Measurements from ENCODE around the gene JMJD7.

The JMJD7 gene

DNA sequence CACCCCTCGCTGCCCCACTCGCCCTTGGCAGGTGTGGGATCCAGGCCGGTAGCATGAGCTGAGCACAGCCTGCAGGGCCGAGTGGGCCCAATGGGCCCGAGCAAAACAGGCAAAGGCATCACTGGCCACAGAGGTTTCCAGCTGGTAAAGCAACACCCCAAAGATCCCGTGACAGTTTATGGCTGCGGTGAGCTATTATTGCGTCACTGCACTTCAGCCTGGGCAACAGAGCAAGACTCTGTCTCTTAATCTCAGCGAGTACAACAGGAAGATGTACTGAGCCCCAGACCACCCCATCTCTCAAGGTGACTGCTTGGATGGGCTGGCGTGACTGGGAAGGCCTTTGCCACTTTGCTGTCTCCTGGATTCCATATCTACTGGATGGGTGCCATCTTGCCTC lies 4.3 kb downstream of the JMJD7 start:
- Histone ChIP-seq H4K20me1 (ENCODE audit: insufficient read depth, low read length) (peaks cover 8% of the 10 kb centered on the region; the same call in 1 of the 2 replicates), H3K79me2 (ENCODE audit: insufficient read depth, low read length) (0 out of 2 replicates have a peak, but pooled peaks cover 3% of the 10 kb centered on the region), H3K27me3 (ENCODE audit: insufficient read depth, low read length, poor library complexity) (no peaks in the 10 kb centered on the region), H3K9ac (ENCODE audit: low read depth, low read length) (no peak overlapping the region), H3K36me3 (ENCODE audit: insufficient read depth, low read length) (peaks cover 7% of the 10 kb centered on the region; the same call in 1 of the 2 replicates), H2AFZ (ENCODE audit: low read depth, low read length) (no peak overlapping the region), H3K27ac (ENCODE audit: low read length) (no peak overlapping the region), H3K4me3 (ENCODE audit: low read depth in 1 of 2, low read length in 2 of 2) (no peak overlapping the region), H3K4me2 (ENCODE audit: insufficient read depth, low read length) (no peak overlapping the region), H3K9me3 (ENCODE audit: insufficient read depth, low read length, severe bottlenecking) (no peaks in the 10 kb centered on the region), H3K4me1 (ENCODE audit: insufficient read depth, low read length) (peaks cover 51% of the 10 kb centered on the region)
- no peak for DNase-seq
- no peak for ATAC-seq (ENCODE audit: insufficient read depth, low read depth)
- no peak for TF ChIP-seq EZH2 (IDR thresholded peaks at IDR 0.05; ENCODE audit: borderline replicate concordance, low read depth, low read length, severe bottlenecking)
- TF ChIP-seq, protein P1, sequence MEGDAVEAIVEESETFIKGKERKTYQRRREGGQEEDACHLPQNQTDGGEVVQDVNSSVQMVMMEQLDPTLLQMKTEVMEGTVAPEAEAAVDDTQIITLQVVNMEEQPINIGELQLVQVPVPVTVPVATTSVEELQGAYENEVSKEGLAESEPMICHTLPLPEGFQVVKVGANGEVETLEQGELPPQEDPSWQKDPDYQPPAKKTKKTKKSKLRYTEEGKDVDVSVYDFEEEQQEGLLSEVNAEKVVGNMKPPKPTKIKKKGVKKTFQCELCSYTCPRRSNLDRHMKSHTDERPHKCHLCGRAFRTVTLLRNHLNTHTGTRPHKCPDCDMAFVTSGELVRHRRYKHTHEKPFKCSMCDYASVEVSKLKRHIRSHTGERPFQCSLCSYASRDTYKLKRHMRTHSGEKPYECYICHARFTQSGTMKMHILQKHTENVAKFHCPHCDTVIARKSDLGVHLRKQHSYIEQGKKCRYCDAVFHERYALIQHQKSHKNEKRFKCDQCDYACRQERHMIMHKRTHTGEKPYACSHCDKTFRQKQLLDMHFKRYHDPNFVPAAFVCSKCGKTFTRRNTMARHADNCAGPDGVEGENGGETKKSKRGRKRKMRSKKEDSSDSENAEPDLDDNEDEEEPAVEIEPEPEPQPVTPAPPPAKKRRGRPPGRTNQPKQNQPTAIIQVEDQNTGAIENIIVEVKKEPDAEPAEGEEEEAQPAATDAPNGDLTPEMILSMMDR (IDR thresholded peaks at IDR 0.05; ENCODE audit: borderline replicate concordance, extremely low read depth, low read length, poor library complexity, severe bottlenecking) = no peak

DNA sequence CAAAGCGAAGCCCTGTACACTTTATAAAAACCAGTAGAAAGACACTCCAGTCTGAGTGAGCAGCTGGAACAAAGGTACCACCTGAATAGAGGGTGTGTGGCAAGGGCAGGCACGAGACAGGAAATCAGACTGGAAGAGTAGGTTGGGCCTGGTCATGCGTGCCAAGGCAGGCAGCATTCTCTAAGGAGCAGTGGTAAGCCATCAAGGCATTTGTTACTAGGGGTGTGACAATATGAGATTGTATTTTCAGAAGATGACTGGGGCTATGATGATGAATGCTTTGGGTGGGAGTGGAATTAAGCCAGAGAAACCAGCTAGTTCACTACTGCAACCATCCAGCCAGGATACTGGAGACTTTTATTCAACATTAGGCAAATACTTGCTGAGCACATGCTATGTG lies 5.0 kb downstream of the JMJD7 start:
- ATAC-seq (ENCODE audit: insufficient read depth, low read depth) = no peak
- Histone ChIP-seq H3K9me3 (ENCODE audit: insufficient read depth, low read length, severe bottlenecking) (no peaks in the 10 kb centered on the region), H3K4me1 (ENCODE audit: insufficient read depth, low read length) (peaks cover 46% of the 10 kb centered on the region), H3K9ac (ENCODE audit: low read depth, low read length) (no peak overlapping the region), H3K36me3 (ENCODE audit: insufficient read depth, low read length) (peaks cover 7% of the 10 kb centered on the region), H4K20me1 (ENCODE audit: insufficient read depth, low read length) (peaks cover 8% of the 10 kb centered on the region; the same call in 1 of the 2 replicates), H3K79me2 (ENCODE audit: insufficient read depth, low read length) (0 out of 2 replicates have a peak, but pooled peaks cover 3% of the 10 kb centered on the region), H3K4me3 (ENCODE audit: low read depth in 1 of 2, low read length in 2 of 2) (no peak overlapping the region), H3K27ac (ENCODE audit: low read length) (0 out of 2 replicates have a peak overlapping the region, but pooled peaks have one; percentile 24), H2AFZ (ENCODE audit: low read depth, low read length) (no peak overlapping the region), H3K4me2 (ENCODE audit: insufficient read depth, low read length) (no peak overlapping the region), H3K27me3 (ENCODE audit: insufficient read depth, low read length, poor library complexity) (no peaks in the 10 kb centered on the region)
- DNase-seq = no peak
- TF ChIP-seq, protein P1 (IDR thresholded peaks at IDR 0.05; ENCODE audit: borderline replicate concordance, extremely low read depth, low read length, poor library complexity, severe bottlenecking) = no peak
- no peak for TF ChIP-seq EZH2 (IDR thresholded peaks at IDR 0.05; ENCODE audit: borderline replicate concordance, low read depth, low read length, severe bottlenecking)

DNA sequence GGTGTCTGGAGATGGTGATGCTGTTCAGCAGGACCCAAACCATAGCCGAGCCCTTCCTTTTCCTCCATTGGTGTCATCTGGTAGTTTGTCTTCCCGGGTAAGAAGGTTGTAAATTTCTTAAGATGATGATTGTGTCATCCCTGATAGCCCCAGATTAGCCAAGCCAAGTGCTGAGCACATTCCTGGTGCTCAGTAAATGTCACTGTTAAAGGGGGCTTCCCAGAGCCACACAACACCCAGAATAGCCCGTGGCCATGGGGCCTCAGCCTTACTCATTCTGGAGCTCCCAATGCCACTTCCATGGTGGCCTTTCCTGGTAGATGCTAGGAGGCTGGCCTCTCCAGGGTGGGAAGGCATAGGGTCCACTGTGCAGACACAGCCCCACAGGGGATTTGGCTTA lies 6.2 kb downstream of the JMJD7 start:
- no peaks in the 10 kb centered on the region for H3K79me2 ChIP-seq (ENCODE audit: insufficient read depth, low read length)
- no peak overlapping the region for H3K9ac ChIP-seq (ENCODE audit: low read depth, low read length)
- H3K4me3 ChIP-seq (ENCODE audit: low read depth in 1 of 2, low read length in 2 of 2) = no peak overlapping the region
- ATAC-seq (ENCODE audit: insufficient read depth, low read depth) (no peak), DNase-seq (no peak)
- peaks cover 36% of the 10 kb centered on the region for H3K4me1 ChIP-seq (ENCODE audit: insufficient read depth, low read length)
- no peak overlapping the region for H3K27ac ChIP-seq (ENCODE audit: low read length)
- H2AFZ ChIP-seq (ENCODE audit: low read depth, low read length) = no peak overlapping the region
- H3K9me3 ChIP-seq (ENCODE audit: insufficient read depth, low read length, severe bottlenecking) = no peaks in the 10 kb centered on the region
- TF ChIP-seq, protein P1 (IDR thresholded peaks at IDR 0.05; ENCODE audit: borderline replicate concordance, extremely low read depth, low read length, poor library complexity, severe bottlenecking) = no peak
- TF ChIP-seq EZH2 (IDR thresholded peaks at IDR 0.05; ENCODE audit: borderline replicate concordance, low read depth, low read length, severe bottlenecking) = no peak
- peaks cover 7% of the 10 kb centered on the region for H3K36me3 ChIP-seq (ENCODE audit: insufficient read depth, low read length)
- H3K4me2 ChIP-seq (ENCODE audit: insufficient read depth, low read length) = no peak overlapping the region
- H3K27me3 ChIP-seq (ENCODE audit: insufficient read depth, low read length, poor library complexity) = no peaks in the 10 kb centered on the region
- peaks cover 8% of the 10 kb centered on the region; the same call in 1 of the 2 replicates for H4K20me1 ChIP-seq (ENCODE audit: insufficient read depth, low read length)

Data from DND-41 (cell line).